Liver (tissue), 9 donors: ENCODE results near the gene SPTLC2. TPM values are rescaled to one million over a fixed set of nuclear protein-coding genes. Genes with fewer than 3 reads are reported as not detected.

Experiments used
- DNase-seq: peaks from one replicate; pipeline ENCODE4 v3.0.0-alpha.2; 2017; ENCODE audit warnings: low spot score
- H3K27ac ChIP-seq, 2 donors: one replicate each; pipeline ENCODE4 v1.7.0; 2013; ENCODE audit warnings: inconsistent platforms in 2 of 2, low read length in 2 of 2, control low read depth in 1 of 2, low read depth in 1 of 2, mild to moderate bottlenecking in 1 of 2
- H3K27me3 ChIP-seq, 4 donors: one replicate each; pipeline versions ENCODE4 v1.6.1 to v1.7.0; 2013; ENCODE audit warnings: low read length in 3 of 4, inconsistent platforms in 1 of 4, mild to moderate bottlenecking in 1 of 4, moderate library complexity in 1 of 4; ENCODE audit not compliant: control insufficient read depth in 4 of 4, insufficient read depth in 4 of 4
- H3K36me3 ChIP-seq, 4 donors: one replicate each; pipeline versions ENCODE4 v1.6.1 to v1.7.0; 2013; ENCODE audit warnings: low read length in 3 of 4, mild to moderate bottlenecking in 3 of 4, low read depth in 1 of 4, moderate library complexity in 1 of 4; ENCODE audit not compliant: control insufficient read depth in 4 of 4, insufficient read depth in 3 of 4
- H3K4me1 ChIP-seq, 4 donors: one replicate each; pipeline versions ENCODE4 v1.6.1 to v1.7.0; 2013; ENCODE audit warnings: low read length in 3 of 4, mild to moderate bottlenecking in 3 of 4, moderate library complexity in 1 of 4; ENCODE audit not compliant: control insufficient read depth in 4 of 4, insufficient read depth in 4 of 4
- H3K4me3 ChIP-seq, 3 donors: one replicate each; pipeline versions ENCODE4 v1.6.1 to v1.7.0; 2013; ENCODE audit warnings: low read length in 3 of 3, control low read depth in 1 of 3, low read depth in 1 of 3, mild to moderate bottlenecking in 1 of 3
- H3K9ac ChIP-seq, 2 donors: one replicate each; pipeline ENCODE4 v1.7.0; 2013; ENCODE audit warnings: low read length in 2 of 2, mild to moderate bottlenecking in 2 of 2, moderate library complexity in 2 of 2, control low read depth in 1 of 2, low read depth in 1 of 2
- H3K9me3 ChIP-seq, 4 donors: one replicate each; pipeline versions ENCODE4 v1.6.1 to v1.7.0; 2013; ENCODE audit warnings: low read length in 3 of 4; ENCODE audit not compliant: control insufficient read depth in 4 of 4
- EGR1 ChIP-seq, 2 donors: IDR thresholded peaks; 2 replicates each; pipeline ENCODE4 v1.6.1; 2016 to 2018; ENCODE audit warnings: antibody characterized with exemption in 2 of 2, low read depth in 2 of 2
- FOXA1 ChIP-seq: IDR thresholded peaks from 2 replicates; pipeline ENCODE4 v1.6.1; 2016; ENCODE audit warnings: antibody characterized with exemption
- FOXA2 ChIP-seq: IDR thresholded peaks from 2 replicates; pipeline ENCODE4 v1.6.1; 2016; ENCODE audit warnings: antibody characterized with exemption
- GABPA ChIP-seq, 2 donors: IDR thresholded peaks in 1 of 2; conservative IDR thresholded peaks in 1 of 2; 2 replicates each; pipeline ENCODE4 v1.6.1; 2016; ENCODE audit warnings: antibody characterized with exemption in 2 of 2, mild to moderate bottlenecking in 1 of 2, moderate library complexity in 1 of 2
- HNF4G ChIP-seq: IDR thresholded peaks from 2 replicates; pipeline ENCODE4 v1.6.1; 2016; ENCODE audit warnings: antibody characterized with exemption
- JUND ChIP-seq, 2 donors: IDR thresholded peaks; 2 replicates each; pipeline ENCODE4 v1.6.1; 2016; ENCODE audit warnings: antibody characterized with exemption in 2 of 2
- RAD21 ChIP-seq, 2 donors: IDR thresholded peaks; 2 replicates each; pipeline ENCODE4 v1.6.1; 2016; ENCODE audit warnings: antibody characterized with exemption in 2 of 2, mild to moderate bottlenecking in 2 of 2
- RXRA ChIP-seq, 2 donors: IDR thresholded peaks; 2 replicates each; pipeline ENCODE4 v1.6.1; 2017 to 2018; ENCODE audit warnings: antibody characterized with exemption in 2 of 2, mild to moderate bottlenecking in 1 of 2
- SP1 ChIP-seq: IDR thresholded peaks from 2 replicates; pipeline ENCODE4 v1.6.1; 2018; ENCODE audit warnings: antibody characterized with exemption, mild to moderate bottlenecking
- TAF1 ChIP-seq: conservative IDR thresholded peaks from 2 replicates; pipeline ENCODE4 v1.6.1; 2016; ENCODE audit warnings: antibody characterized with exemption, mild to moderate bottlenecking
- YY1 ChIP-seq: IDR thresholded peaks from 2 replicates; pipeline ENCODE4 v1.6.1; 2016; ENCODE audit warnings: antibody characterized with exemption, mild to moderate bottlenecking
- WGBS: extraction: QIAGEN DNeasy Blood & Tissue Kit; methylation state at CpG from one replicate; pipeline ENCODE4 v1.1.7; 2013; 5-methylcytosine and 5-hydroxymethylcytosine counted together
- polyA plus RNA-seq, 2 donors: library from polyadenylated mRNA; stranded (reverse) in 1 of 2; unstranded in 1 of 2; fragments of 200-250 nt in 1 of 2; fragments of >200 nt in 1 of 2; fragmentation: Nextera tagmentation in 1 of 2; extraction: Ambion mirVana in 1 of 2; gene quantifications; one replicate each; pipeline versions ENCODE4 v1.2.1 to v1.2.3, GENCODE V29; 2013 to 2015
- total RNA-seq, 2 donors: library from RNA; depleted of rRNA; stranded (reverse); fragments of >200 nt; gene quantifications; one replicate each; pipeline ENCODE4 v1.2.3, GENCODE V29; 2014
- TF ChIP-seq, protein P1 (sequence below): IDR thresholded peaks from 2 replicates; pipeline ENCODE4 v1.6.1; 2016; ENCODE audit warnings: antibody characterized with exemption
- TF ChIP-seq, protein P2 (sequence below): IDR thresholded peaks from 2 replicates; pipeline ENCODE4 v1.6.1; 2016; ENCODE audit warnings: antibody characterized with exemption
- TF ChIP-seq, protein P3 (sequence below): fragments of 150-350 bp; IDR thresholded peaks from 2 replicates; pipeline ENCODE4 v1.5.1; 2017; ENCODE audit warnings: improper control_type of control experiment, low read depth, low read length; ENCODE audit not compliant: missing input control
- TF ChIP-seq, protein P4 (sequence below): IDR thresholded peaks from 2 replicates; pipeline ENCODE4 v1.6.1; 2016; ENCODE audit warnings: antibody characterized with exemption, mild to moderate bottlenecking
- donor health status: healthy.
- donor health status: healthy.
- donor health status: healthy.
- donor health status: healthy.
- donor health status: healthy.

Gene SPTLC2
- total and polyA plus RNA-seq, 4 donors = 3.9 to 19.2 (median 9.9) TPM

GRCh38 chr14:77579065-77579464 lies 37.4 kb downstream of the SPTLC2 start (continued):
- TF ChIP-seq, protein P1, sequence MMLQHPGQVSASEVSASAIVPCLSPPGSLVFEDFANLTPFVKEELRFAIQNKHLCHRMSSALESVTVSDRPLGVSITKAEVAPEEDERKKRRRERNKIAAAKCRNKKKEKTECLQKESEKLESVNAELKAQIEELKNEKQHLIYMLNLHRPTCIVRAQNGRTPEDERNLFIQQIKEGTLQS = no peak

DNA sequence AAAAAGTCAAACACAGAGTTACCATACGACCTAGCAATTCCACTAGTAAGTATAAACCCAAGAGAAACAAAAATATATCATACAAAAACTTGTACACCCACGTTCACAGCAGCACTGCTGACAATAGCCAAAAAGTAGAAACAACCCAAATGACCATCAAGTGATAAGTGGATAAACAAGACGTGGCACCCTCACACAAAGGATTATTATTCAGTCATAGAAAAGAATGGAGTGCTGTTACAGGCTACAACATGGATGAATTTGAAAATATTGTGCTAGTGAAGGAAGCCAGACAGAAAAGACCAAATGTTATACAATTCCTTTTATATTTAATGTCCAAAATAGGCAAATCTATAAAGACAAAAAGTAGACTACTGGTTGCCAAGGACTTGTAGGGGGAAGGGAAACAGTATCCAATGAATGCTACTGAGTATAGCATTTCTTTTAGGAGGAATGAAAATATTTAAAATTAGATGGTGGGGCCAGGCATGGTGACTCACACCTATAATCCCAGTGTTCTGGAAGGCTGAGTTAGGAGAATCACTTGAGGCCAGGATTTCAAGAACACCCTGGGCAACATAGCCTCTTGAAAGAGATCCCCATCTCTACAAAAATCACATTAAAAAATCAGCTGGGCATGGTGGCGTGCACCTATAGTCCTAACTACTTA lies 41.9 kb downstream of the SPTLC2 start:
- no peak for DNase-seq
- WGBS = 70% methylated on average over 4 of the region's 4 CpGs
- no peak overlapping the region for H3K4me3 ChIP-seq
- H3K27me3 ChIP-seq = no peaks in the 10 kb centered on the region
- H3K27ac ChIP-seq = no peak overlapping the region
- TF ChIP-seq EGR1 (IDR thresholded peaks at IDR 0.05; ENCODE audit: low read depth in 2 of 2) = no peak
- no peak for TF ChIP-seq TAF1
- TF ChIP-seq, protein P2, sequence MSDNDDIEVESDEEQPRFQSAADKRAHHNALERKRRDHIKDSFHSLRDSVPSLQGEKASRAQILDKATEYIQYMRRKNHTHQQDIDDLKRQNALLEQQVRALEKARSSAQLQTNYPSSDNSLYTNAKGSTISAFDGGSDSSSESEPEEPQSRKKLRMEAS = no peak
- TF ChIP-seq, protein P3, sequence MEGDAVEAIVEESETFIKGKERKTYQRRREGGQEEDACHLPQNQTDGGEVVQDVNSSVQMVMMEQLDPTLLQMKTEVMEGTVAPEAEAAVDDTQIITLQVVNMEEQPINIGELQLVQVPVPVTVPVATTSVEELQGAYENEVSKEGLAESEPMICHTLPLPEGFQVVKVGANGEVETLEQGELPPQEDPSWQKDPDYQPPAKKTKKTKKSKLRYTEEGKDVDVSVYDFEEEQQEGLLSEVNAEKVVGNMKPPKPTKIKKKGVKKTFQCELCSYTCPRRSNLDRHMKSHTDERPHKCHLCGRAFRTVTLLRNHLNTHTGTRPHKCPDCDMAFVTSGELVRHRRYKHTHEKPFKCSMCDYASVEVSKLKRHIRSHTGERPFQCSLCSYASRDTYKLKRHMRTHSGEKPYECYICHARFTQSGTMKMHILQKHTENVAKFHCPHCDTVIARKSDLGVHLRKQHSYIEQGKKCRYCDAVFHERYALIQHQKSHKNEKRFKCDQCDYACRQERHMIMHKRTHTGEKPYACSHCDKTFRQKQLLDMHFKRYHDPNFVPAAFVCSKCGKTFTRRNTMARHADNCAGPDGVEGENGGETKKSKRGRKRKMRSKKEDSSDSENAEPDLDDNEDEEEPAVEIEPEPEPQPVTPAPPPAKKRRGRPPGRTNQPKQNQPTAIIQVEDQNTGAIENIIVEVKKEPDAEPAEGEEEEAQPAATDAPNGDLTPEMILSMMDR = no peak
- TF ChIP-seq RXRA (IDR thresholded peaks at IDR 0.05) = no peak
- no peak for TF ChIP-seq JUND (IDR thresholded peaks at IDR 0.05)
- TF ChIP-seq, protein P4, sequence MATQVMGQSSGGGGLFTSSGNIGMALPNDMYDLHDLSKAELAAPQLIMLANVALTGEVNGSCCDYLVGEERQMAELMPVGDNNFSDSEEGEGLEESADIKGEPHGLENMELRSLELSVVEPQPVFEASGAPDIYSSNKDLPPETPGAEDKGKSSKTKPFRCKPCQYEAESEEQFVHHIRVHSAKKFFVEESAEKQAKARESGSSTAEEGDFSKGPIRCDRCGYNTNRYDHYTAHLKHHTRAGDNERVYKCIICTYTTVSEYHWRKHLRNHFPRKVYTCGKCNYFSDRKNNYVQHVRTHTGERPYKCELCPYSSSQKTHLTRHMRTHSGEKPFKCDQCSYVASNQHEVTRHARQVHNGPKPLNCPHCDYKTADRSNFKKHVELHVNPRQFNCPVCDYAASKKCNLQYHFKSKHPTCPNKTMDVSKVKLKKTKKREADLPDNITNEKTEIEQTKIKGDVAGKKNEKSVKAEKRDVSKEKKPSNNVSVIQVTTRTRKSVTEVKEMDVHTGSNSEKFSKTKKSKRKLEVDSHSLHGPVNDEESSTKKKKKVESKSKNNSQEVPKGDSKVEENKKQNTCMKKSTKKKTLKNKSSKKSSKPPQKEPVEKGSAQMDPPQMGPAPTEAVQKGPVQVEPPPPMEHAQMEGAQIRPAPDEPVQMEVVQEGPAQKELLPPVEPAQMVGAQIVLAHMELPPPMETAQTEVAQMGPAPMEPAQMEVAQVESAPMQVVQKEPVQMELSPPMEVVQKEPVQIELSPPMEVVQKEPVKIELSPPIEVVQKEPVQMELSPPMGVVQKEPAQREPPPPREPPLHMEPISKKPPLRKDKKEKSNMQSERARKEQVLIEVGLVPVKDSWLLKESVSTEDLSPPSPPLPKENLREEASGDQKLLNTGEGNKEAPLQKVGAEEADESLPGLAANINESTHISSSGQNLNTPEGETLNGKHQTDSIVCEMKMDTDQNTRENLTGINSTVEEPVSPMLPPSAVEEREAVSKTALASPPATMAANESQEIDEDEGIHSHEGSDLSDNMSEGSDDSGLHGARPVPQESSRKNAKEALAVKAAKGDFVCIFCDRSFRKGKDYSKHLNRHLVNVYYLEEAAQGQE = no peak
- no peak for TF ChIP-seq GABPA (IDR thresholded peaks at IDR 0.05 in 1 of 2, conservative IDR thresholded peaks at IDR 0.05 in 1 of 2)
- TF ChIP-seq FOXA1 = no peak
- no peak for TF ChIP-seq FOXA2
- H3K9ac ChIP-seq = no peak overlapping the region
- no peaks in the 10 kb centered on the region for H3K9me3 ChIP-seq
- H3K4me1 ChIP-seq = no peaks in the 10 kb centered on the region
- H3K36me3 ChIP-seq = peaks cover 0 to 9% (median 5%) of the 10 kb centered on the region in 4 donors

DNA sequence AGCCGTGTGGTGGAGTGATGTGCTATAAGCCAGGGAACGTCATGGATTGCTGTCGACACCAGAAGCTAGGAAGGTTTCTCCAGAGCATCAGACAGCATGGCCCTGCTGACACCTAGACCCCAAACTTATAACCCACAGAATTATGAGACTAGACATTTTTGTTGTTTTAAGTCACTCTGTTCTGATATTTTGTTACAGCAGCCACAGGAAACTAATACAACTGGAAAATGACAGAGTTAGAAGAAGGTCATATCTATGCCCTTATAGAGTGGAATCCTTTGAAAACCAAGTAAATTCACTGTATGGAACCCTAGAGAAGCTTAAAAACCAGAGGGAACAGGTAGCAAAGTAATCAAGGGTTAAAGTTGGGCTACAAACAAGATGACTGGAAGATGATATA lies 42.5 kb downstream of the SPTLC2 start:
- peaks cover 0 to 9% (median 5%) of the 10 kb centered on the region in 4 donors for H3K36me3 ChIP-seq
- TF ChIP-seq, protein P2 = no peak
- no peak for TF ChIP-seq HNF4G
- TF ChIP-seq JUND (IDR thresholded peaks at IDR 0.05) = no peak
- TF ChIP-seq FOXA2 = no peak
- TF ChIP-seq, protein P3 = no peak
- TF ChIP-seq, protein P1 = no peak
- no peak for TF ChIP-seq GABPA (IDR thresholded peaks at IDR 0.05 in 1 of 2, conservative IDR thresholded peaks at IDR 0.05 in 1 of 2)
- TF ChIP-seq SP1 = no peak
- no peak for TF ChIP-seq RAD21 (IDR thresholded peaks at IDR 0.05)
- TF ChIP-seq YY1 = no peak
- no peak for TF ChIP-seq FOXA1
- no peaks in the 10 kb centered on the region for H3K27me3 ChIP-seq
- H3K9ac ChIP-seq = no peak overlapping the region
- no peak for DNase-seq
- no peak overlapping the region for H3K4me3 ChIP-seq
- no peaks in the 10 kb centered on the region for H3K4me1 ChIP-seq
- no peak overlapping the region for H3K27ac ChIP-seq
- WGBS = 97% methylated on average over 3 of the region's 3 CpGs
- no peaks in the 10 kb centered on the region for H3K9me3 ChIP-seq
